ENCODE measurements around the gene CACNG4.

CACNG4 gene

DNA sequence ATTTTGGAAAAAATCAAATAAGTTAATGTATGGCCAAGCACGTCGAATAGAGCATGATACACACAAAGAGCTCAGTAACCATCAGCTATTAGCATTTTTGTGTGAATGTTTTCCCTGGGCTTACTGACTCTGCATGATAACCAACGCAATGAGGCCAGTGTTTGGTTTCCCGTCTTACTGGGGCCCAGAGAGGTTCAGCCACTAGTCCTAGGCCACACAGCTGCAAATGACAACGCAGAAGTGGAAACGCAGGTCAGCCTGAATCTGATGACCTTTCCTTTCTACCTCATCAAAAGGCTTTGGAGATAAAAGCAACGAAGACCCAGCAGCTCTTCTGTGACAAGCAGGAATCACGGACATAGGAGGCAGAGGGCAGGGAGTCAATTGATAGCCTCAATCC lies 7.2 kb upstream of the CACNG4 start:
- H3K27me3 ChIP-seq (replicated peaks; ENCODE audit: control insufficient read depth, insufficient read depth, low read length) = no peaks in the 10 kb centered on the region; the same call in none of the 2 replicates
- no peak overlapping the region for H3K4me3 ChIP-seq (replicated peaks; ENCODE audit: low read depth, low read length)
- TF ChIP-seq, protein P1, sequence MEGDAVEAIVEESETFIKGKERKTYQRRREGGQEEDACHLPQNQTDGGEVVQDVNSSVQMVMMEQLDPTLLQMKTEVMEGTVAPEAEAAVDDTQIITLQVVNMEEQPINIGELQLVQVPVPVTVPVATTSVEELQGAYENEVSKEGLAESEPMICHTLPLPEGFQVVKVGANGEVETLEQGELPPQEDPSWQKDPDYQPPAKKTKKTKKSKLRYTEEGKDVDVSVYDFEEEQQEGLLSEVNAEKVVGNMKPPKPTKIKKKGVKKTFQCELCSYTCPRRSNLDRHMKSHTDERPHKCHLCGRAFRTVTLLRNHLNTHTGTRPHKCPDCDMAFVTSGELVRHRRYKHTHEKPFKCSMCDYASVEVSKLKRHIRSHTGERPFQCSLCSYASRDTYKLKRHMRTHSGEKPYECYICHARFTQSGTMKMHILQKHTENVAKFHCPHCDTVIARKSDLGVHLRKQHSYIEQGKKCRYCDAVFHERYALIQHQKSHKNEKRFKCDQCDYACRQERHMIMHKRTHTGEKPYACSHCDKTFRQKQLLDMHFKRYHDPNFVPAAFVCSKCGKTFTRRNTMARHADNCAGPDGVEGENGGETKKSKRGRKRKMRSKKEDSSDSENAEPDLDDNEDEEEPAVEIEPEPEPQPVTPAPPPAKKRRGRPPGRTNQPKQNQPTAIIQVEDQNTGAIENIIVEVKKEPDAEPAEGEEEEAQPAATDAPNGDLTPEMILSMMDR (IDR thresholded peaks at IDR 0.05; ENCODE audit: insufficient read depth, low read length, poor library complexity, severe bottlenecking) = no peak
- H3K36me3 ChIP-seq (ENCODE audit: control insufficient read depth, insufficient read depth, low read length) = no peaks in the 10 kb centered on the region
- DNase-seq (ENCODE audit: extremely low read depth, insufficient read length) = no peak

DNA sequence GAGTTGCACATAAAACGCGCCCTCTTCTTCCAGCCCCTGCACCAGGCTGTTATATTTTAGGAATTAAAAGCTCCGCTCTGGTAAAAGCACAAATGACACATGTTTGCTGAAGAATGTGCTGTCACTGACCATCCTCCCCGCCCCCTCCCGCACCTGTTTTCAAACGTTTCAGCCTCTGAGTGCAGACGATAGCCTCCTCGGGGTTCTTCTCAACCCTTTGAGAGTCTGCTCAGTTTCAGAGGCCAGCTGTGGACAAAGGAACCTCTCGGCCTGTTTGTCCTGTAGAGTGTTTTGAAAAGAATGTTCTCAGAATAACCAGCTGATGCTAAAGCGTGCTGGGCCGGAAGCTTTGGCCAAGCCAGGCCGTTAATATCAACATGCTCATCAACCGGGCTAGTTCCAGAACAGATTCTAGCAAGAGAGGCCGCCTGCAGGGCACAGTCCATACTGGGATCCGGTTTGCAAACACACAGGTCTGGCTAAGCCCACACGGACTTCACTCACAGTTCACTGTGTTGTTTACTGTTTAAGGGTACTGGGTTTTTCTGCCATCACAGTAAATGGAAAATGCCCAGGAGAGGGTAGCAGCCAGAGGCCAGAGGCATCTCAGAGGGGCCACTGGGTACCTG lies 6.4 kb upstream of the CACNG4 start:
- TF ChIP-seq, protein P1 (IDR thresholded peaks at IDR 0.05; ENCODE audit: insufficient read depth, low read length, poor library complexity, severe bottlenecking) = no peak
- DNase-seq (ENCODE audit: extremely low read depth, insufficient read length) = no peak
- Histone ChIP-seq H3K4me3 (replicated peaks; ENCODE audit: low read depth, low read length) (no peak overlapping the region), H3K27me3 (replicated peaks; ENCODE audit: control insufficient read depth, insufficient read depth, low read length) (peaks cover 1% of the 10 kb centered on the region), H3K36me3 (ENCODE audit: control insufficient read depth, insufficient read depth, low read length) (no peaks in the 10 kb centered on the region)

DNA sequence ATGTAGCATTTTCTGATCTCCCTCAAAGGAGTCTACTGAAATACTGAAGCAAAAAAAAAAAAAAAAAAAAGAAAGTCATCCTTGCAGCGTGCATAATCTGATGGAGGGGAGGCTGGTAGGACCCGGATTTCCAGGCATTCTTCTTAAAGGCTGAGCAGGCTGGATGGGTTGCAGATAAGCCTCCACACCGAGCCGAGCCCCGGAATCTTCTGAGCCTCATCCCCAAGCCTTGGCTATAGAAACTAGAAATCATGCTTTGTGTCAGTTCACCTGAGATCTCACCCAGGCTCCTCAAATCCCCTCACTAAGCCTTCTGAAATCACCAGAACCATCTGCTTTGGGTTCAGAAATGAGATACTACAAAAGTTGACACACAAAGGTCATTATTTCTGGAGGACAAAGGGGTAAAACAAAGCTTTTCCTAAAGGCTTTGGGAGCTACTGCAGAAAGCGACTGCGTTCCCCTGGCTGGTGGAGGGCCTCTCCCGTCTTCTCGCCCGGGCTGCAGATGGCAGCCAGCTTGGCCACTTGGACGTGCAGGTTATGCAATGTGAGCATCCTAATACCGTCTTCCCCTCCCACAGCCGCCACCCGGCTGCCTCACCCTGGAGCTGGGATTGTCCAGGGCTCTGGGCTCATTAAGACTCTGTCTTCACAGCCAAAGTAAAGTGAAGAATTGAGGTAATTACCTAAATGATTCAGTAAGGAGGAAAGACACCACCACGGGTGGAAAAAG lies 4.7 kb upstream of the CACNG4 start:
- H3K27me3 ChIP-seq (replicated peaks; ENCODE audit: control insufficient read depth, insufficient read depth, low read length) = peaks cover 4% of the 10 kb centered on the region
- DNase-seq (ENCODE audit: extremely low read depth, insufficient read length) = no peak

DNA sequence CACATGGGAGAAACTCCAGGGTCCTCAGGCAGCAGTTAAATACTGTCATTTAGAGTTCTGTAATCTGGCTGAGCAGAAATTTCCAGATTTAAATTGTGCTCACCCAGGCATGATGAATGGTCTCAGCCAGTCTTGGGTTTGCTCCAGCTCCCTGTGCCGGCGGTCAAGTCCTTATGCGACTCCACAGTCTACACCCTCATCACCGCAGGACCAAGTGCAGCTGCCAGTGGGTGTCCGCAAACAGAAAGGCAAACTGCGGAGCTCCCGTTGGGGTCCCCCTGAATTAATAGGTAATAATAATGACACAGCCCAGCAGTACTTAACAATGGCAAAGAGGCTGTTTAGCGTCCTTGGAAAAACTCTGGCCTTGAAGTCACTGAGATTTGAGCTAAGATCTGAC lies 3.9 kb upstream of the CACNG4 start:
- Histone ChIP-seq H3K4me3 (replicated peaks; ENCODE audit: low read depth, low read length) (no peak overlapping the region), H3K27me3 (replicated peaks; ENCODE audit: control insufficient read depth, insufficient read depth, low read length) (peaks cover 4% of the 10 kb centered on the region), H3K36me3 (ENCODE audit: control insufficient read depth, insufficient read depth, low read length) (no peaks in the 10 kb centered on the region)
- TF ChIP-seq, protein P1 (IDR thresholded peaks at IDR 0.05; ENCODE audit: insufficient read depth, low read length, poor library complexity, severe bottlenecking) = no peak
- no peak for DNase-seq (ENCODE audit: extremely low read depth, insufficient read length)

More for the DNA sequence above, 4.7 kb upstream of the CACNG4 start:
- TF ChIP-seq, protein P1 (IDR thresholded peaks at IDR 0.05; ENCODE audit: insufficient read depth, low read length, poor library complexity, severe bottlenecking) = no peak
- Histone ChIP-seq H3K36me3 (ENCODE audit: control insufficient read depth, insufficient read depth, low read length) (no peaks in the 10 kb centered on the region), H3K4me3 (replicated peaks; ENCODE audit: low read depth, low read length) (no peak overlapping the region)

DNA sequence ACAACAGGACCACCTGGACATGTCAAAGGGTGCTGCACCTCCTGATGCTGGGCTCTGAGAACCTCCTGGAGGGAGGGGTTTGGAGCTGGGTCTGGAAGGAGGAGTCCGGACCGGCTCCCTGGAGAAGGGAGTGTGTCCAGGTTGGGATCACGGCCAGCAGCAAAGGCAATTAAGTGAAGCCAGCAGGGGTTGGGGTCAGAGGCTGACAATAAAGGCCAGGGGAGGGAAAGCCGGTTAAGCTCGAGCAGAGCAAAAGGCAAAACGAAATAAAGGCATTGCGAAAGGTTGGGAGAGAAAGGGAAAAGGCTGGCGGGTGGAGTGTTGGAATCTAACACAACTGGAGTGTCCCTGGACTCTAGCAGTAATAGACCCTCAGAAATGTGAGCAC lies 992 bp upstream of the CACNG4 start:
- Histone ChIP-seq H3K36me3 (ENCODE audit: control insufficient read depth, insufficient read depth, low read length) (no peaks in the 10 kb centered on the region), H3K27me3 (replicated peaks; ENCODE audit: control insufficient read depth, insufficient read depth, low read length) (peaks cover 6% of the 10 kb centered on the region), H3K4me3 (replicated peaks; ENCODE audit: low read depth, low read length) (no peak overlapping the region)
- no peak for DNase-seq (ENCODE audit: extremely low read depth, insufficient read length)
- TF ChIP-seq, protein P1 (IDR thresholded peaks at IDR 0.05; ENCODE audit: insufficient read depth, low read length, poor library complexity, severe bottlenecking) = no peak
